IPS-18c (cell line): ENCODE results near the gene PCNX2.
"Not testable (repeated sequence)": the region's sequence is repeated elsewhere in the genome, so short reads cannot be mapped to it uniquely, and the experiment has no call there.

Experiments used
- H3K4me3 ChIP-seq: 2 replicates; pipeline ENCODE4 v1.7.0; 2013; ENCODE audit warnings: low read depth, mild to moderate bottlenecking, low read length, moderate library complexity; ENCODE audit not compliant: insufficient read depth
- H3K9me3 ChIP-seq: one replicate; pipeline ENCODE4 v1.6.1; 2013; ENCODE audit warnings: mild to moderate bottlenecking, low read length, moderate library complexity; ENCODE audit not compliant: control insufficient read depth, insufficient read depth

The PCNX2 gene

GRCh38 chr1:233158322-233158721 lies 137.2 kb downstream of the PCNX2 start:
- Histone ChIP-seq H3K4me3 (no peak overlapping the region), H3K9me3 (no peaks in the 10 kb centered on the region)

- no peaks in the 10 kb centered on the region for H3K9me3 ChIP-seq
- H3K4me3 ChIP-seq = no peak overlapping the region
Measured at GRCh38 chr1:233157245-233157644, 138.3 kb downstream of the PCNX2 start.

GRCh38 chr1:233151861-233152260 lies 143.7 kb downstream of the PCNX2 start:
- H3K9me3 ChIP-seq = no peaks in the 10 kb centered on the region
- H3K4me3 ChIP-seq = no peak overlapping the region

GRCh38 chr1:233144434-233144833 lies 151.1 kb downstream of the PCNX2 start:
- no peaks in the 10 kb centered on the region for H3K9me3 ChIP-seq
- H3K4me3 ChIP-seq = no peak overlapping the region

- H3K9me3 ChIP-seq = no peaks in the 10 kb centered on the region
Measured at GRCh38 chr1:233143241-233143640, 152.3 kb downstream of the PCNX2 start.

GRCh38 chr1:233140974-233141373 lies 154.6 kb downstream of the PCNX2 start:
- Histone ChIP-seq H3K9me3 (no peaks in the 10 kb centered on the region), H3K4me3 (no peak overlapping the region)

More at GRCh38 chr1:233143241-233143640, 152.3 kb downstream of the PCNX2 start:
- H3K4me3 ChIP-seq = no peak overlapping the region

- Histone ChIP-seq H3K4me3 (no peak overlapping the region), H3K9me3 (no peaks in the 10 kb centered on the region)
Measured at GRCh38 chr1:233140499-233140898, 155.0 kb downstream of the PCNX2 start.

GRCh38 chr1:233138788-233139585 lies 156.5 kb downstream of the PCNX2 start:
- no peak overlapping the region for H3K4me3 ChIP-seq
- H3K9me3 ChIP-seq = no peaks in the 10 kb centered on the region

GRCh38 chr1:233135833-233136232 lies 159.7 kb downstream of the PCNX2 start:
- Histone ChIP-seq H3K9me3 (no peaks in the 10 kb centered on the region), H3K4me3 (no peak overlapping the region)

- H3K4me3 ChIP-seq = no peak overlapping the region
- H3K9me3 ChIP-seq = peaks cover 2% of the 10 kb centered on the region
Measured at GRCh38 chr1:233132445-233132844, 163.1 kb downstream of the PCNX2 start.

GRCh38 chr1:233129031-233129430 lies 166.5 kb downstream of the PCNX2 start:
- not testable (repeated sequence) for H3K9me3 ChIP-seq

GRCh38 chr1:233127157-233127556 lies 168.4 kb downstream of the PCNX2 start:
- no peak overlapping the region for H3K4me3 ChIP-seq
- peaks cover 2% of the 10 kb centered on the region for H3K9me3 ChIP-seq

More at GRCh38 chr1:233129031-233129430, 166.5 kb downstream of the PCNX2 start:
- H3K4me3 ChIP-seq = not testable (repeated sequence)

- no peaks in the 10 kb centered on the region for H3K9me3 ChIP-seq
- H3K4me3 ChIP-seq = no peak overlapping the region
Measured at GRCh38 chr1:233122779-233123178, 172.7 kb downstream of the PCNX2 start.

- Histone ChIP-seq H3K9me3 (no peaks in the 10 kb centered on the region), H3K4me3 (no peak overlapping the region)
Measured at GRCh38 chr1:233121947-233122559, 173.5 kb downstream of the PCNX2 start.

GRCh38 chr1:233114860-233115259 lies 180.7 kb downstream of the PCNX2 start:
- no peaks in the 10 kb centered on the region for H3K9me3 ChIP-seq
- H3K4me3 ChIP-seq = no peak overlapping the region

GRCh38 chr1:233114159-233114558 lies 181.4 kb downstream of the PCNX2 start:
- Histone ChIP-seq H3K9me3 (no peaks in the 10 kb centered on the region), H3K4me3 (no peak overlapping the region)

- H3K4me3 ChIP-seq = no peak overlapping the region; the same call in 1 of the 2 replicates
- H3K9me3 ChIP-seq = no peaks in the 10 kb centered on the region
Measured at GRCh38 chr1:233113009-233113879, 182.3 kb downstream of the PCNX2 start.
